Stimulated activated CD4-positive, alpha-beta T cell treated with anti-CD3 and anti-CD28 coated beads, TNF-alpha, amount 100 ng/mL, for 48 hours (primary cell): ENCODE measurements around the gene EQTN.
"Not testable (repeated sequence)": the region's sequence is repeated elsewhere in the genome, so short reads cannot be mapped to it uniquely, and the experiment has no call there.

Experiments
- DNase-seq, 3 donors: peaks; one replicate each; pipeline ENCODE4 v3.0.0-alpha.2; 2020; ENCODE audit warnings: low read depth in 3 of 3

The EQTN gene

GRCh38 chr9:27292659-27293405 lies 4.1 kb downstream of the EQTN start:
- DNase-seq: no peak

GRCh38 chr9:27291292-27291691 lies 5.7 kb downstream of the EQTN start:
- no peak for DNase-seq

- no peak for DNase-seq
These were observed 14.7 kb downstream of the EQTN start for GRCh38 chr9:27282269-27282668.

- no peak for DNase-seq
These were observed 16.1 kb downstream of the EQTN start for GRCh38 chr9:27280860-27281259.

GRCh38 chr9:27280249-27280648 lies 16.7 kb downstream of the EQTN start:
- no peak for DNase-seq

- DNase-seq: no peak
These were observed 17.3 kb downstream of the EQTN start for GRCh38 chr9:27279611-27280010.

- DNase-seq: no peak
These were observed 18.6 kb downstream of the EQTN start for GRCh38 chr9:27278374-27278773.

- no peak for DNase-seq
These were observed 20.5 kb downstream of the EQTN start for GRCh38 chr9:27276193-27277030.

GRCh38 chr9:27273186-27273585 lies 23.8 kb downstream of the EQTN start:
- no peak for DNase-seq

- DNase-seq: no peak
These were observed 24.8 kb downstream of the EQTN start for GRCh38 chr9:27272103-27272502.

GRCh38 chr9:27261517-27262211 lies 35.3 kb downstream of the EQTN start:
- DNase-seq: no peak

GRCh38 chr9:27260789-27261516 lies 36.0 kb downstream of the EQTN start:
- DNase-seq: no peak

- no peak for DNase-seq
These were observed 38.3 kb downstream of the EQTN start for GRCh38 chr9:27258662-27259061.

- DNase-seq: no peak
These were observed 48.2 kb downstream of the EQTN start for GRCh38 chr9:27248702-27249101.

GRCh38 chr9:27247756-27248155 lies 49.2 kb downstream of the EQTN start:
- DNase-seq: no peak

- DNase-seq: not testable (repeated sequence)
These were observed 57.3 kb downstream of the EQTN start for GRCh38 chr9:27239648-27240047.
